ENCODE data around the gene TSPAN32. TPM values are rescaled to one million over a fixed set of nuclear protein-coding genes. Genes with fewer than 3 reads are reported as not detected.

TSPAN32 gene
- total RNA-seq, 2 experiments from 2014 or later = 0.69 to 2.0 TPM

DNA sequence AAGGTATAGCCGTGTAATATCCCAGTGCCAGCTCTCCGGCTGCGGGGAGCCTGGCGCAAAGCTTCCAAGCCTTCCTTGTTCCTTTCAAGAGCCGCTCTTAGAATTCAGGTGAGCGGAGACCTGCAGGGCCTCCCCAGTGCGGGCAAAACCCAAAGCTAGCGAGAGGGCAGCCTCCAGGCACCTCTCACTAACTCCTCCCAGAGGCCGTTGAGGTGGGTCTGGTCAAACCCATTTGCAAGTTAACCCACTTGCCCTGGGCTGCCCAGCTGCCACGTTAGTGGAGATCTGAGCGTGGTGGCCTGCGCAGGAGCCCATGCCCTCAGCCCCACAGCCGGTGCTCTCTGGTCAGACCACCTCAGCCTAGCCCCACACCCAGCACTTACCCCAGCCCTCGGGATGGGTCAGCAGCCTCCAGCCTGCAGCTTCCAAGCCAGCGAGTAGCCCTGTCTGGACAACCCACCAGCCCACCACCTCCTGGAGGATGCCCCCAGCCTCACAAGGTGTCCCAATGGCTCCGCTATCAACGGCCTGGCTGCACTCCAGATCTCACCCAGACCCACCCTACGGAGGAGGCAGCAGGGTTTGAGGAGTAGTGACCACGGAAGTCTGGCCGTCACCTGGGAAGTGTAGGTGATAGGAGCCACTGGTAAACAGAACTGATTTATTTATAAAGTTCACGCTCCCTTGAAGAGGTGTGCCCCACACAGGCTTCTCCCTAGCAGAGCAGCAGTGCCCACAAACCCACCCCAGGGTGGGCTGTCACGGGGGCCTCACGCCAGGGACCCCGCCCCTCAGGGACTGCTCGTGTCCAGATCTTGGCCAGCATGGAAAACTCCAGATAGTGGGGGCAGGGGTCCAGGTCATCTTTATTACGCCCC lies 33.7 kb upstream of the TSPAN32 start:
- CTCF ChIA-PET (ENCODE audit: unreplicated experiment) = no interaction called here
- no TSS peak for BruUV-seq (replicated peaks)

DNA sequence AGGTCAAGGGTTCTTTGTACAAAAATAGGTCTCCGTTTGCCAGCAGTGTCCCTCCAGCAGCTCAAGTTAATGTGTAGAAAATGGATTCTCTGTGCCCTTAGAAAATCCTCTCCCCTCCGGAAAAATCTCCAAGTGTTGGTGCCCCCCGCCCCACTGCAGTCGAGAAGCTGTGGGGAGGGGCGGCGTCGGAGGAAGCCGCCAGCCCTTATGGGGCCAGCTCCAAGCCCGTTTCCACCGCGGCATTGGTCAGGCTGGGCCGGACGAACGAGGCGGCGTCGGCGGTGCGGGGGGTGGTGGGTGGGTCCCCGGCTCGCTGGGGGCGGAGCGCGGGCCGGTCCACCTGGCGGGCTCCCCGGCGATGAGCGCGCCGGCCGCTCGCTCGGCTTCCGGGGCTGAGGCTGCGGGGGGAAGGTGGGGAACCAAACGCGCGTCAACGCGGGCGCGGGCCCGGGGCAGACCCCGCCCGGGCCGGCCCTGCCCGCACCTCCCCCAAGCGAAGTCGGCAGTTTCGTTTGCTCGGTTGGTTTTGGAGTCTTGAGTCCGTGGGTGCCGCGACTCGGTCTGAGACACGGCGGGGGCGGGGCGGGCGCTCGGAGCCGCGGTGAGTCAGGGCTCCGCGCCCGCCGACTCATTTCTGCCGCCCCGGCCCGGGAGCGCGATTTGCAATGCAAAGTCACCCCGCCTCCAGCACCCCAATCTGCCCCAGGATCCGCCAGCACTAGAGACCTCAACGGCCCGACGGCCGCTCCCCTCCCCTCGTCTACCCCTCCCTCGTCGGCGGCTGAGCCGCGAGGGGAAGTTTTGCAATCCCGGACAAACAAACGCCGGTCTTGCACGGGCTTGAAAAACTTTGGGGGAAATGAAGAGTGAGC lies 32.8 kb upstream of the TSPAN32 start:
- intact Hi-C loops (cut with micrococcal nuclease; ENCODE audit: unreplicated experiment) = no loop called here

More for the DNA sequence above, 33.7 kb upstream of the TSPAN32 start:
- Histone ChIP-seq H3K79me2 (ENCODE audit: insufficient read depth, low read depth, low read length) (no peaks in the 10 kb centered on the region), H3K9me3 (ENCODE audit: low read length) (no peaks in the 10 kb centered on the region), H3K9me2 (ENCODE audit: insufficient read depth, low read length) (no peaks in the 10 kb centered on the region), H2AFZ (ENCODE audit: low read length) (no peak overlapping the region), H3K4me3 (ENCODE audit: low read depth, low read length, poor library complexity, severe bottlenecking) (peak overlapping the region; percentile 40), H4K20me1 (ENCODE audit: insufficient read depth, low read length) (no peaks in the 10 kb centered on the region), H3K27ac (ENCODE audit: low read depth, low read length, poor library complexity, severe bottlenecking) (no peak overlapping the region), H3K4me1 (ENCODE audit: insufficient read depth, low read length, poor library complexity, severe bottlenecking) (peaks cover 11% of the 10 kb centered on the region), H3K36me3 (ENCODE audit: insufficient read depth, low read length) (no peaks in the 10 kb centered on the region), H3K4me2 (ENCODE audit: low read length) (no peak overlapping the region)
- no peak for DNase-seq (ENCODE audit: low spot score)
- intact Hi-C loops (cut with micrococcal nuclease; ENCODE audit: unreplicated experiment) = no loop called here
- POLR2A ChIA-PET = no interaction called here
- TF ChIP-seq EZH2phosphoT487 (IDR thresholded peaks at IDR 0.05; ENCODE audit: borderline replicate concordance, low read depth, low read length) = no peak
- TF ChIP-seq, protein P1, sequence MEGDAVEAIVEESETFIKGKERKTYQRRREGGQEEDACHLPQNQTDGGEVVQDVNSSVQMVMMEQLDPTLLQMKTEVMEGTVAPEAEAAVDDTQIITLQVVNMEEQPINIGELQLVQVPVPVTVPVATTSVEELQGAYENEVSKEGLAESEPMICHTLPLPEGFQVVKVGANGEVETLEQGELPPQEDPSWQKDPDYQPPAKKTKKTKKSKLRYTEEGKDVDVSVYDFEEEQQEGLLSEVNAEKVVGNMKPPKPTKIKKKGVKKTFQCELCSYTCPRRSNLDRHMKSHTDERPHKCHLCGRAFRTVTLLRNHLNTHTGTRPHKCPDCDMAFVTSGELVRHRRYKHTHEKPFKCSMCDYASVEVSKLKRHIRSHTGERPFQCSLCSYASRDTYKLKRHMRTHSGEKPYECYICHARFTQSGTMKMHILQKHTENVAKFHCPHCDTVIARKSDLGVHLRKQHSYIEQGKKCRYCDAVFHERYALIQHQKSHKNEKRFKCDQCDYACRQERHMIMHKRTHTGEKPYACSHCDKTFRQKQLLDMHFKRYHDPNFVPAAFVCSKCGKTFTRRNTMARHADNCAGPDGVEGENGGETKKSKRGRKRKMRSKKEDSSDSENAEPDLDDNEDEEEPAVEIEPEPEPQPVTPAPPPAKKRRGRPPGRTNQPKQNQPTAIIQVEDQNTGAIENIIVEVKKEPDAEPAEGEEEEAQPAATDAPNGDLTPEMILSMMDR (conservative IDR thresholded peaks at IDR 0.05; ENCODE audit: low read length) = no peak

More for the DNA sequence above, 32.8 kb upstream of the TSPAN32 start:
- TF ChIP-seq EZH2phosphoT487 (IDR thresholded peaks at IDR 0.05; ENCODE audit: borderline replicate concordance, low read depth, low read length) = no peak
- TF ChIP-seq, protein P1 (conservative IDR thresholded peaks at IDR 0.05; ENCODE audit: low read length) = no peak
- H3K4me2 ChIP-seq (ENCODE audit: low read length) = peak overlapping the region; percentile 47; the same call in 1 of the 2 replicates
- DNase-seq (ENCODE audit: low spot score) = no peak
- no peaks in the 10 kb centered on the region for H3K36me3 ChIP-seq (ENCODE audit: insufficient read depth, low read length)
- H3K4me1 ChIP-seq (ENCODE audit: insufficient read depth, low read length, poor library complexity, severe bottlenecking) = peaks cover 11% of the 10 kb centered on the region
- no peaks in the 10 kb centered on the region for H4K20me1 ChIP-seq (ENCODE audit: insufficient read depth, low read length)
- H3K27ac ChIP-seq (ENCODE audit: low read depth, low read length, poor library complexity, severe bottlenecking) = no peak overlapping the region
- POLR2A ChIA-PET = no interaction called here
- H2AFZ ChIP-seq (ENCODE audit: low read length) = no peak overlapping the region
- CTCF ChIA-PET (ENCODE audit: unreplicated experiment) = no interaction called here
- no peaks in the 10 kb centered on the region for H3K79me2 ChIP-seq (ENCODE audit: insufficient read depth, low read depth, low read length)
- H3K4me3 ChIP-seq (ENCODE audit: low read depth, low read length, poor library complexity, severe bottlenecking) = peak overlapping the region; percentile 40
- no peaks in the 10 kb centered on the region for H3K9me3 ChIP-seq (ENCODE audit: low read length)
- H3K9me2 ChIP-seq (ENCODE audit: insufficient read depth, low read length) = no peaks in the 10 kb centered on the region
- BruUV-seq (replicated peaks) = no TSS peak
